GM18520 (cell line): Measurements from ENCODE around the gene NAALADL2.
"Not testable (repeated sequence)": the region's sequence is repeated elsewhere in the genome, so short reads cannot be mapped to it uniquely, and the experiment has no call there.

Source experiments
- ATAC-seq: cut with Tn5 transposase; IDR thresholded peaks from one replicate; pipeline ENCODE4 v1.9.1; 2021; ENCODE audit not compliant: unreplicated experiment

Gene NAALADL2

DNA sequence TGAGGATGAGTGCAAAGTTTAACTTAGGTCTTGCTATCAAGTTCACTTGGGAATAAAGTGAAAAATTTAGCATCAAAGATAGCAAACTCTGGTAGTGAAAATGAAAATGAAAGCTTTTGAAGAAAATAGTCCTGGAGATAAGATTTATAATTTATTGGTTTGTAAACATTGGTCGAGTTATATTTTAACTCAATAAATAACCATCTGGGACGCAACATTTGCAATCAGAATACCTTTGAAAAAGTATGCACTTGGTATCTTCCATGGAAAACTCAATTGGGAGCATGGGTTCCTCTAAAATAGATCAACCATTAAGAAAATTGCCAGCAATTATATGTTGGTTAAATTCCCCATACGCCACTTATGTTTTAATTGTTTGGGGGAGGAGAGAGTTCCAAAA lies 209.5 kb downstream of the NAALADL2 start:
- ATAC-seq, result no peak

GRCh38 chr3:175070946-175071345 lies 211.8 kb downstream of the NAALADL2 start:
- ATAC-seq, result no peak

- no peak for ATAC-seq
Observed at GRCh38 chr3:175073219-175073905, 214.2 kb downstream of the NAALADL2 start.

DNA sequence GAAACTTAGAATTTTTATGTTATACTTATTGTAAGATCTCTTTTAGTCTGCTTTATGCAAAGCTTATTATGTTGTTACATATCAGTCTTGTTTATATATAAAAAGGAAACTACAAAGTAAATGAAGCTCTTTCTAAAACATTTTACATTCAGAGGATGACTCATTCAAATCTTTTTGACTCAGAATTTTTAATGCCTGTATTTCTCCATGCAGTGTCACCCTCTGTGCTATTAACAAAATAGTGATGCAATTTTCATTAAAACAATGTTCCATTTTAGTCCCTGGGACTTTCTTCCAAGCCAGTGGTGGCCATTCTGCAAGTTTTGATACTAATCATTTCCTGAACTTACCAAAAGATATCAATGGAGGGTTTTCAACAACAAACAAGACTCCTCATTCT lies 216.1 kb downstream of the NAALADL2 start:
- ATAC-seq, result no peak

DNA sequence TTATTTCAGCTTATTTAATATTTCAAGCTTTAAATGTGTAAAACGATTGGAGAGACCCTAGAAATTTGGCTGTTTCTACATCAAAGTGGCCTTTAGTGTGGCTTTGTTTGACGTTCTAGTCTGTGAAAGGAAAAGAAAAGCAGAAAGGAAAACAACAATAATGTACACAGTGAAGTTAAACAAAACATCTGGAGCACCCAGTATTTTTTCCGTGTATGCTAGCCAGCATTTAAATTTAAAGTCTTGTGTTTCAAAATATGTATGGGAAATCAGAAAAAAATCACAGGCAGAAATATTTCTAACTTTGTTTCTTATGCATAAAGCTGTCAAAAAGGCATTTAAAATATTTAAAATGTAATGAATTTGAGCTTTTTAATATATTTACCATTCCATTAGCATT lies 218.1 kb downstream of the NAALADL2 start:
- ATAC-seq, result no peak

DNA sequence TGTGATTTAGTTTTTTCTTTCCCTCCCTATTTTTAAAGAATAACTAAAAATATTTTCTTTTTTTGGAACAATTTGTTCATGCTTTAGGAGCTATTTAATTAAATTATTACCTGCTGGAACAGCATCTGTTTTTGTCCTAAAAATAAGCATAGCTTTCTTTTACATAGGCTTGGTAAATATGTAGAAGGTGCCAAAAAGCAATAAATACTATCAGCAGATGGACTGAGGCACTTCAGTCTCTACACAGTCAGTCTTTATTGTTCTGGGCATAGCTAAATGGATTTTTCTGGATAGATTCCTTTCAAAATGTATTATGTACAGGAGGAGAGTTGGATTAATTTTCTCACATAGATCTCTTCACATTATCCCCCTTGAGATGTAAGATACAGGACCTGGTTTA lies 223.5 kb downstream of the NAALADL2 start:
- no peak for ATAC-seq

- not testable (repeated sequence) for ATAC-seq
Observed at GRCh38 chr3:175087128-175087527, 228.0 kb downstream of the NAALADL2 start.

GRCh38 chr3:175088766-175089380 lies 229.7 kb downstream of the NAALADL2 start:
- ATAC-seq, result no peak

- no peak for ATAC-seq
Observed at GRCh38 chr3:175091426-175092114, 232.4 kb downstream of the NAALADL2 start.

- no peak for ATAC-seq
Observed at GRCh38 chr3:175093748-175094147, 234.6 kb downstream of the NAALADL2 start.

GRCh38 chr3:175094344-175094743 lies 235.2 kb downstream of the NAALADL2 start:
- ATAC-seq, result no peak

- no peak for ATAC-seq
Observed at GRCh38 chr3:175098644-175099043, 239.5 kb downstream of the NAALADL2 start.

- no peak for ATAC-seq
Observed at GRCh38 chr3:175102161-175102560, 243.0 kb downstream of the NAALADL2 start.

DNA sequence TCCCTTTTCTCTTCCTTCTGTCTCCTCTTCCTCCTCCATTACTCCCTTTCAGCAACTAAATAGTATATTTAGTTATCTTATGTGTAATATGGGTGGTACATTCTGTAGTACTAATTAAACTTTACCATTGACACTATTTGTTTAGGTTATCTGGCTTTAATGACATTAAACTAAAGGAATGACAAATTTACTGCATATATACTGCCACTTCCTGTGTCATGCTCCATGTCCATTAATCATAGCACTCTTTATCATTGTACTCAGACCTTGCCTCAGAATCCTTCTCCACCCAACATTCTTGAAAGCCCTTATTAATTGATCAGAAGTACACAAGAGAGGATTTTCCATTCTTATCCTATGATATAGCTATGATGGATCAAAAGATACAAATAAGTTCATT lies 244.2 kb downstream of the NAALADL2 start:
- ATAC-seq, result no peak

GRCh38 chr3:175105066-175105465 lies 245.9 kb downstream of the NAALADL2 start:
- no peak for ATAC-seq

GRCh38 chr3:175107231-175107630 lies 248.1 kb downstream of the NAALADL2 start:
- ATAC-seq, result no peak

DNA sequence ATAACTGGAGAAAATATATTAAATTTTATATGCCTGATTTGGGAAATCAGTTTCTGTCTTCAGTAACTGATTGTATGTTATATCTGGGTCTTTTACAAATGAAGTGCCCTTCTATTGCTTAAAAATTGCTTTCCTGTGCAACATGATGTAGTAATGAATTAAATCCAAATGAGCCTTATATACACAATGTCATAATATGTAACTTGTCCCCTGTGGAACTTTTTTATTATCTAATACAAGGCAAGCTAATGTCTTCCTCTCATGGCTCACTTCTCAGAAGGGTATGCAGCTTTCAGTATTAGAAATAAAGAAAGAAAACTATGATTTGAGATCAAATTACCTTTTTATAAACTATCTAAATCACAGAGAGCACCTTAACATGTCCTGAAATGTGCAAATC lies 248.9 kb downstream of the NAALADL2 start:
- ATAC-seq, result no peak

GRCh38 chr3:175108613-175109151 lies 249.5 kb downstream of the NAALADL2 start:
- ATAC-seq, result no peak

GRCh38 chr3:175111036-175111435 lies 251.9 kb downstream of the NAALADL2 start:
- no peak for ATAC-seq

DNA sequence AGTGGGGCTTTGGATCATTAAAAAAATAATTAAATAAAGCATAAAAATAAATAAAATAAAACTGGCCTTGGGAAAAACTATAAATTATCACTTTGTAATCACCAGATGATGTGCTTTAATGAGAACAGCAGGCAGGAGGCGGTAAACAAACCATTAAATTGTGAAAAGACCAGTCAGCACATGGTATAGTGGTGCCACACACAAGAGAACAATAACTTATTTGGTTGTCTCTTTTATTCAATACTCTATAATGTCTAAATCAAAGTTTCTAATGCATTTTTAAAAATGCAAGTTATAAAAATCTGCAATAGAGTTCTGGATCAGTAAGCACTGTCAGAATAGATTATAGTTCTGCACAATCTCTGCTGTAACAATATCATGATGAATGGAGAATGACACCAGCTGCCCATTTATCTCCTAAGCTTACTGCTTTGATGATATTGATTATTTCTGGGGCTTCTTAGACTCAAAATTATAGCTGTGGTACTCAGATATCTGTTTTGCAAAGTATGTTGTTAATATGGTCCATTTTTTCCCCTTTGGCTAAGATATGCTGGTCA lies 259.3 kb downstream of the NAALADL2 start:
- ATAC-seq, result no peak

DNA sequence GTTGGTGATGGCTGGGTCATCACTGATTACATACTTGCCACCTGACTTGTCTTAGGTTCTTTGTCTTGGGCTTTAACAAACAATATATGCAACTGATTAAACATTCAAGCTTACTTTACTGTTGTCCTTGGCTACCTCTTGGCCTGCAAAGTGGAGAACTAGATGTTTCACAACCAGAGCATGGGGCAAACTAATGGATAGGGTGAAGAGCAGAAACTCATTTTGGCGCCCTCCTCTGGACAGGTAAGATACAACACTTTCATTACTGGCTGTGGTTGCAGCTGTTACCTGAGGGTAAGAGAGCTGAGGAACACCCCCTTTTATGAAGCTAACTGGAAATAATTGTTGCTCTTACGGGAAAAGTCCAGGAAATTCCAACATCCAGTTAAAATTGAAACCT lies 262.1 kb downstream of the NAALADL2 start:
- ATAC-seq, result no peak
